Measurements from ENCODE around the gene COMMD6.

Gene COMMD6

GRCh38 chr13:75530549-75530961 lies 7.1 kb downstream of the COMMD6 start:
- no peak for DNase-seq (ENCODE audit: low spot score)

GRCh38 chr13:75521956-75522355 lies 15.7 kb downstream of the COMMD6 start:
- no peak for DNase-seq (ENCODE audit: low spot score)

GRCh38 chr13:75518439-75519088 lies 19.1 kb downstream of the COMMD6 start:
- no peak for DNase-seq (ENCODE audit: low spot score)

- DNase-seq (ENCODE audit: low spot score) = no peak
Measured at GRCh38 chr13:75514080-75514995, 23.3 kb downstream of the COMMD6 start.

- DNase-seq (ENCODE audit: low spot score) = no peak
Measured at GRCh38 chr13:75513271-75513670, 24.4 kb downstream of the COMMD6 start.

- no peak for DNase-seq (ENCODE audit: low spot score)
Measured at GRCh38 chr13:75512253-75512652, 25.4 kb downstream of the COMMD6 start.

GRCh38 chr13:75511051-75511625 lies 26.5 kb downstream of the COMMD6 start:
- DNase-seq (ENCODE audit: low spot score) = no peak

GRCh38 chr13:75508002-75508548 lies 29.6 kb downstream of the COMMD6 start:
- DNase-seq (ENCODE audit: low spot score) = no peak

- no peak for DNase-seq (ENCODE audit: low spot score)
Measured at GRCh38 chr13:75507027-75508001, 30.3 kb downstream of the COMMD6 start.

GRCh38 chr13:75506018-75506417 lies 31.6 kb downstream of the COMMD6 start:
- no peak for DNase-seq (ENCODE audit: low spot score)

- DNase-seq (ENCODE audit: low spot score) = no peak
Measured at GRCh38 chr13:75505327-75505726, 32.3 kb downstream of the COMMD6 start.

- DNase-seq (ENCODE audit: low spot score) = no peak
Measured at GRCh38 chr13:75495938-75496337, 41.7 kb downstream of the COMMD6 start.

GRCh38 chr13:75494491-75494890 lies 43.1 kb downstream of the COMMD6 start:
- DNase-seq (ENCODE audit: low spot score) = no peak

GRCh38 chr13:75493156-75493555 lies 44.5 kb downstream of the COMMD6 start:
- DNase-seq (ENCODE audit: low spot score) = no peak

- DNase-seq (ENCODE audit: low spot score) = no peak
Measured at GRCh38 chr13:75492389-75492788, 45.3 kb downstream of the COMMD6 start.

GRCh38 chr13:75491376-75491775 lies 46.3 kb downstream of the COMMD6 start:
- DNase-seq (ENCODE audit: low spot score) = no peak

- no peak for DNase-seq (ENCODE audit: low spot score)
Measured at GRCh38 chr13:75489502-75490263, 48.0 kb downstream of the COMMD6 start.

- DNase-seq (ENCODE audit: low spot score) = no peak
Measured at GRCh38 chr13:75486146-75487062, 51.2 kb downstream of the COMMD6 start.

- no peak for DNase-seq (ENCODE audit: low spot score)
Measured at GRCh38 chr13:75485286-75486062, 52.2 kb downstream of the COMMD6 start.

Measured in cerebellar cortex (tissue), 1 donor.